GM12878 (cell line): ENCODE data around the gene LY9. TPM values are rescaled to one million over a fixed set of nuclear protein-coding genes. Genes with fewer than 3 reads are reported as not detected.

ENCODE experiments used
- CBX5 ChIP-seq: sonication (generic); IDR thresholded peaks from 2 replicates; pipeline ENCODE4 v1.6.1; 2016; ENCODE audit warnings: low read depth, moderate library complexity, mild to moderate bottlenecking, inconsistent platforms
- CHD4 ChIP-seq: fragments of 200-600 bp; sonication (generic); IDR thresholded peaks from 2 replicates; pipeline ENCODE4 v1.6.1; 2016; ENCODE audit warnings: mild to moderate bottlenecking
- GATAD2B ChIP-seq: fragments of 450-650 bp; conservative IDR thresholded peaks from 2 replicates; pipeline ENCODE4 v1.6.1; 2017; ENCODE audit warnings: low read depth, mild to moderate bottlenecking, moderate library complexity
- IKZF1 ChIP-seq: fragments of 450-650 bp; conservative IDR thresholded peaks from 2 replicates; pipeline ENCODE4 v1.6.1; 2017; ENCODE audit warnings: antibody characterized with exemption, mild to moderate bottlenecking
- TCF7 ChIP-seq: IDR thresholded peaks from 2 replicates; pipeline ENCODE4 v1.6.1; 2014; ENCODE audit warnings: antibody characterized with exemption, borderline replicate concordance
- YY1 ChIP-seq: IDR thresholded peaks from 2 replicates; pipeline ENCODE4 v1.6.1; 2011; ENCODE audit warnings: low read depth, mild to moderate bottlenecking, low read length
- ZBED1 ChIP-seq: IDR thresholded peaks from 2 replicates; pipeline ENCODE4 v1.6.1; 2016; ENCODE audit warnings: borderline replicate concordance
- ZNF622 ChIP-seq: fragments of 450-650 bp; IDR thresholded peaks from 2 replicates; pipeline ENCODE4 v1.6.1; 2017; ENCODE audit warnings: mild to moderate bottlenecking, inconsistent platforms
- polyA plus RNA-seq, 11 experiments: library from polyadenylated mRNA; depleted of rRNA in 4 of 11; unstranded in 6 of 11; stranded (reverse) in 5 of 11; fragments of >200 nt; fragmentation: Nextera tagmentation in 4 of 11; fragmentation: Illumina TruSeq in 1 of 11; extraction: Ambion mirVana in 4 of 11; extraction: Trizol in 1 of 11; gene quantifications; 1 replicate in 1 of 11; 2 replicates in 10 of 11; pipeline versions ENCODE4 v1.2.1 to v1.2.3, GENCODE V29; 2011 to 2016; ENCODE audit warnings: inconsistent platforms in 2 of 11, missing spikeins in 2 of 11, low read depth in 1 of 11
- total RNA-seq, 4 experiments: library from RNA; depleted of rRNA in 3 of 4; stranded (reverse); fragments of >200 nt in 3 of 4; fragmentation: Illumina TruSeq in 1 of 4; extraction: Trizol in 1 of 4; gene quantifications; 2 replicates each; pipeline versions ENCODE4 v1.2.1 to v1.2.3, GENCODE V29; 2013 to 2021
- TF ChIP-seq, protein P1 (sequence below): fragments of 450-650 bp; IDR thresholded peaks from 2 replicates; pipeline ENCODE4 v1.6.1; 2017; ENCODE audit warnings: mild to moderate bottlenecking, low read depth, inconsistent platforms; ENCODE audit not compliant: poor library complexity, severe bottlenecking
- TF ChIP-seq, protein P2 (sequence below): IDR thresholded peaks from 2 replicates; pipeline ENCODE4 v1.6.1; 2012; ENCODE audit warnings: low read depth, low read length, improper control_type of control experiment

Gene LY9
- total and polyA plus RNA-seq, 10 of the 15 experiments (the other 5 are each of a cell fraction or from before 2014, with no cell fraction given) = 2.7 to 12.5 (median 9.0) TPM

DNA sequence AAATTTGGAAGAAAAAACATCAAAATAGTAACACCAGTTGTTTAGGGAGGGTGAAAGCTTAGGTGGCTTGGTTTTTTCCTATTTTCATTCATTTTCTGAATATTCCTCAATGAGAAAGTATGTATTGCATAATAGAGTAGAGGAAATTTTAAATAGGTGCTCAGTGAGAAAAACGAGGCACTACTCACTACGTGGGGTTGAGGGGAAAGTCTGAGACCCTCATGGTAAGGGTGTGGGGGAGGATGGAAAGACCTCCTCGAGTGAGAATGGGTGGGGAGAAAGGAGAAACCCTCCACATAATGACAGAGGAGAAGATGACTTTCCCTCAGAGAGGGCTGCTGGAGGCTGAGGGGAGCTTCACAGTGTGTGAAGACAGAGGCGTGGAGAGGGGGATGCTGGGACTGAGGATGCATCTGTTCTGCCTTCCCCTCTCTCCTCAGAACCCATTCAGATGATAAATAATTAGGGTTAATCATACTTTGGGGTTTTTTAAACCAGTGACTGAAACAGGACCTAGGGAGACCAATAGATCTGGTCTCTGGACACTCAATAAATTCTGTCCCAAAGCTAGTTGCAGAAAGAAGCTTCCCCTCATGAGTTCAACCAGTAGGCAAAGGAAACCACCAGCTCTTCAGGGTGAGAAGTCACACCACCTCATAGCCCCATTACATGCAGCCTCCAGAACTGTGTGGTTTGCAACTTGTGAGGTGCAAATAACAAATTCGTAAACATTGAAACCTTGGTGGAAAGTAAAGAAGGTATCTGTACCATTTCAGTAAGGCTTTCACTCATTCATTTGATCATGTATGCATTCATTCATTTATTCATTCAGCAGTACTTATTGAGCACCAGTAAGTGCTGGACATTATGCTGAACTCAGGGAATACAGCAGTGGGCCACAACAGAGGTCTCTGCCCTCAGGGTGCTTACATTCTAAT is 39.8 kb upstream of the LY9 start (continued):
- TF ChIP-seq, protein P1, sequence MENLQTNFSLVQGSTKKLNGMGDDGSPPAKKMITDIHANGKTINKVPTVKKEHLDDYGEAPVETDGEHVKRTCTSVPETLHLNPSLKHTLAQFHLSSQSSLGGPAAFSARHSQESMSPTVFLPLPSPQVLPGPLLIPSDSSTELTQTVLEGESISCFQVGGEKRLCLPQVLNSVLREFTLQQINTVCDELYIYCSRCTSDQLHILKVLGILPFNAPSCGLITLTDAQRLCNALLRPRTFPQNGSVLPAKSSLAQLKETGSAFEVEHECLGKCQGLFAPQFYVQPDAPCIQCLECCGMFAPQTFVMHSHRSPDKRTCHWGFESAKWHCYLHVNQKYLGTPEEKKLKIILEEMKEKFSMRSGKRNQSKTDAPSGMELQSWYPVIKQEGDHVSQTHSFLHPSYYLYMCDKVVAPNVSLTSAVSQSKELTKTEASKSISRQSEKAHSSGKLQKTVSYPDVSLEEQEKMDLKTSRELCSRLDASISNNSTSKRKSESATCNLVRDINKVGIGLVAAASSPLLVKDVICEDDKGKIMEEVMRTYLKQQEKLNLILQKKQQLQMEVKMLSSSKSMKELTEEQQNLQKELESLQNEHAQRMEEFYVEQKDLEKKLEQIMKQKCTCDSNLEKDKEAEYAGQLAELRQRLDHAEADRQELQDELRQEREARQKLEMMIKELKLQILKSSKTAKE = peak; percentile 34
- no peak for TF ChIP-seq CHD4
- TF ChIP-seq IKZF1 = peak; percentile 64
- TF ChIP-seq TCF7 = no peak
- TF ChIP-seq, protein P2, sequence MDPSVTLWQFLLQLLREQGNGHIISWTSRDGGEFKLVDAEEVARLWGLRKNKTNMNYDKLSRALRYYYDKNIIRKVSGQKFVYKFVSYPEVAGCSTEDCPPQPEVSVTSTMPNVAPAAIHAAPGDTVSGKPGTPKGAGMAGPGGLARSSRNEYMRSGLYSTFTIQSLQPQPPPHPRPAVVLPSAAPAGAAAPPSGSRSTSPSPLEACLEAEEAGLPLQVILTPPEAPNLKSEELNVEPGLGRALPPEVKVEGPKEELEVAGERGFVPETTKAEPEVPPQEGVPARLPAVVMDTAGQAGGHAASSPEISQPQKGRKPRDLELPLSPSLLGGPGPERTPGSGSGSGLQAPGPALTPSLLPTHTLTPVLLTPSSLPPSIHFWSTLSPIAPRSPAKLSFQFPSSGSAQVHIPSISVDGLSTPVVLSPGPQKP = no peak
- no peak for TF ChIP-seq CBX5
- TF ChIP-seq YY1 = no peak
- TF ChIP-seq ZBED1 = no peak
- TF ChIP-seq ZNF622 = no peak
- no peak; the same call in 1 of the 2 replicates for TF ChIP-seq GATAD2B
